ENCODE measurements around the gene TRAPPC13.
"Not testable (repeated sequence)": the region's sequence is repeated elsewhere in the genome, so short reads cannot be mapped to it uniquely, and the experiment has no call there.

TRAPPC13 gene, protein sequence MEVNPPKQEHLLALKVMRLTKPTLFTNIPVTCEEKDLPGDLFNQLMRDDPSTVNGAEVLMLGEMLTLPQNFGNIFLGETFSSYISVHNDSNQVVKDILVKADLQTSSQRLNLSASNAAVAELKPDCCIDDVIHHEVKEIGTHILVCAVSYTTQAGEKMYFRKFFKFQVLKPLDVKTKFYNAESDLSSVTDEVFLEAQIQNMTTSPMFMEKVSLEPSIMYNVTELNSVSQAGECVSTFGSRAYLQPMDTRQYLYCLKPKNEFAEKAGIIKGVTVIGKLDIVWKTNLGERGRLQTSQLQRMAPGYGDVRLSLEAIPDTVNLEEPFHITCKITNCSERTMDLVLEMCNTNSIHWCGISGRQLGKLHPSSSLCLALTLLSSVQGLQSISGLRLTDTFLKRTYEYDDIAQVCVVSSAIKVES

GRCh38 chr5:65624571-65625555 is at the start of gene TRAPPC13, which contains the start of gene SHLD3:
Gene TRAPPC13 (plus strand): TSS chr5:65625027. CDS start chr5:65625061, 34 bp downstream.
Gene SHLD3 (plus strand): TSS chr5:65625027. CDS start chr5:65629588, 4,561 bp downstream.
- peak; percentile 87 to 91 for DNase-seq

- no peak for DNase-seq
Observed at GRCh38 chr5:65577141-65577540, 47.7 kb upstream of the TRAPPC13 start.

- DNase-seq: no peak
Observed at GRCh38 chr5:65588694-65589093, 36.1 kb upstream of the TRAPPC13 start.

DNA sequence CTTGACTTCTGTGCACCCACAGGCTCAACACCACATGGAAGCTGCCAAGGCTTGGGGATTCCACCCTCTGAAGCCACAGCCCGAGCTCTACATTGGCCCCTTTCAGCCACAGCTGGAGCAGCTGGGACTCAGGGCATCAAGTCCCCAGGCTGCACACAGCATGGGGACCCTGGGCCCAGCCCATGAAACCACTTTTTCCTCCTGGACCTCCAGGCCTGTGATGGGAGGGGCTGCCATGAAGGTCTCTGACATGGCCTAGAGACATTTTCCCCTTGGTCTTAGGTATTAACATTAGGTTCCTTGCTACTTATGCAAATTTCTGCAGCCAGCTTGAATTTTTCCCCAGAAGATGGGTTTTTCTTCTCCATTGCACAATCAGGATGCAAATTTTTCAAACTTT is 23.1 kb upstream of the TRAPPC13 start:
- not testable (repeated sequence) for DNase-seq

DNA sequence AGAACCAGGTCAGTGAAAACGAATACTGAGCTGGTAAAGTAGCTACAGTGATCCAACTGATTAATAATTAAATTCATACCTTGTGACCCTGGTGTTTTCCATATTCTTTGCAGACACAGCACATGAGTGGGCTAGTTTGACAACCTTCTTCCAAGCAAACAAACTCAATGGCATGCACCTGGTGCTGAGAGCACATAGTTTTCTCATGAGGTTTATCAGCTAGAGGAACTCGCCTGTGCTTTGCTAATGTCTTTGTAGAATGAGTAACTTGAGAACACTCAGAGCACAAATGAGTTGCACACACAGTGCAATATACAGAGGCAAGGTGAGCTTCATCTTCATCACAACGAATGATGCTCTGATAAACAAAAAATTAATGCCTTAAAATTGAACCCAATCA is 13.3 kb upstream of the TRAPPC13 start:
- DNase-seq: no peak

GRCh38 chr5:65612298-65612907 is 12.4 kb upstream of the TRAPPC13 start:
- no peak for DNase-seq

GRCh38 chr5:65620021-65620420 is 4.8 kb upstream of the TRAPPC13 start:
- DNase-seq: no peak

DNA sequence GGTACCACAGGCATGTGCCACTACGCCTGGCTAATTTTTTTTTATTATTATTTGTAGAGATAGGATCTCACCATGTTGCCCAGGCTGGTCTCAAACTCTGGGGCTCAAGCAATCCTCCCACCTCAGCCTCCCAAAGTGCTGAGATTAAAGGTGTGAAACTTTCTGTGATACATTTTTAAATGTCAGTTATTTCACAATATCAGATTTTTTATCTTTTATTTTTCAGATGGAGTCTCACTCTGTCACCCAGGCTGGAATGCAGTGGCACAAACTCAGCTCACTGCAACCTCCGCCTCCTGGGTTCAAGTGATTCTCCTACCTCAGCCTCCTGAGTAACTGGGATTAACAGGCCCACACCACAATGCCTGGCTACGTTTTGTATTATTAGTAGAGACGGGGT is 2.9 kb upstream of the TRAPPC13 start:
- not testable (repeated sequence) for DNase-seq

- no peak for DNase-seq
Observed at GRCh38 chr5:65623482-65623881, 1.3 kb upstream of the TRAPPC13 start.

DNA sequence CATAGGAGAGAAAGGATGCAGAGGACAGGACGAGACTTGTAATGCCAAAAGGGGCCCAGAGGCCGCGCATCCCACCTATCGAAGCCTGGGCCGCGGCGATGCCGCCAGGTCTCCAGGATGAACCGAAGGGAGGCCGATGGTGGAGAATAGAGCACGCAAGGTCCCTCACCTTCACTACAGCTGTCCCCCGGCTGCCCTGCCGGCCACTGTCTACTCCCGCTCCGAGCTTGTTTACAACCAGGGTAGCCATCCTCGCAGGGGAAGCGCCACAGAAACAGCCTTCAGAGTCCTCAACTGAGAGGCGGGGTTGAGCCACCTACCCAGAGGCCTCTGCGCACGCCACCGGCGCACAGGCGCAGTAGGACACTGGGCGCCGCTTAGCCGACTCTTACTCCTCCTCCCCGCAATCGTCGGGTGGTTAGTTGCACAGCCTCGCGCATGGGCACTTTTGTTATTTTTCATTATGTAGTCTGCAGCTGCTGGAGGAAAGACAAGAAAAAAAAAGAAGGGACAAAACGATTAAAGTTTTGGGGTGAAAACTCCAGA is 729 bp upstream of the TRAPPC13 start, which contains the start of gene TRIM23:
TRIM23 (minus strand) TSS at position 309 of the 546 bp plus-strand sequence; CDS start at position 250, 59 bp downstream.
- peak; percentile 92 to 93 for DNase-seq

GRCh38 chr5:65625743-65626142 is 916 bp downstream of the TRAPPC13 start:
- no peak for DNase-seq

- no peak for DNase-seq
Observed at GRCh38 chr5:65630981-65631380, 6.2 kb downstream of the TRAPPC13 start.

- DNase-seq: no peak
Observed at GRCh38 chr5:65640240-65640639, 15.4 kb downstream of the TRAPPC13 start.

- no peak for DNase-seq
Observed at GRCh38 chr5:65646938-65647337, 22.1 kb downstream of the TRAPPC13 start.

DNA sequence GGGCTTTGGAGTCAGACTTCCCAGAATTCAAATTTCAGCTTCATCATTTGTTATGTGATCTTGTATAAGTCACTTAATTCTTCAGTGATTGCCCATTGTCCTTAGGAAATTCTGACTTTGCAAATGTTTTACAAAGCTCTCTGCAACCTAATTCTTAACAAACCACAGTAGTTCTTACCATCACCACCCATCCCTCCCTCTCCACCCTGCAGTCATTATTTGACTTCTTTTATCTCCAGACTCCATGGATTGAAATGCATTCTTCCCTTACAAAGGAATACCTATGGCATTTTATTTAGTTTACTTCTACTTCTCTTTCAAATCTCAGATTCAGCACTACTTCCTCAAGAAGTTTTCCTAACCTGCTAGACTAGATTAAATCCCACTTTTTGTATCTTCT is 23.1 kb downstream of the TRAPPC13 start:
- DNase-seq: no peak

DNA sequence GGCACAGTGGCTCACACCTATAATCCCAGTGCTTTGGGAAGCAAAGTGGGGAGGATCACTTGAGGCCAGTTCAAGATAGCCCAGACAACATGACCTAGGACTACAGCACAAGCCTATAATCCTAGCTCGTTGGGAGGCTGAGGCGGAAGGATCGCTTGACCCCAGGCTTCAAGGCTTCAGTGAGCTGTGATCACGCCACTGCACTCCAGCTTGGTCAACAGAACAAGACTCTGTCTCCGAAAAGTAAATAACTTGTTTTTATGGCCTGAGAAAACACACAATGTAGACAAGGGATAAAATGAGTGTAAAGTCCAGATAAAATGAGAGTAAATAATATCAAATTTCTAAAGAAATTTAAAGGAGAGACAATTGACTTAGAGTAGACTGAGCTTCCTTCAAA is 26.3 kb downstream of the TRAPPC13 start:
- no peak for DNase-seq

- DNase-seq: no peak
Observed at GRCh38 chr5:65654713-65655112, 29.9 kb downstream of the TRAPPC13 start.

DNA sequence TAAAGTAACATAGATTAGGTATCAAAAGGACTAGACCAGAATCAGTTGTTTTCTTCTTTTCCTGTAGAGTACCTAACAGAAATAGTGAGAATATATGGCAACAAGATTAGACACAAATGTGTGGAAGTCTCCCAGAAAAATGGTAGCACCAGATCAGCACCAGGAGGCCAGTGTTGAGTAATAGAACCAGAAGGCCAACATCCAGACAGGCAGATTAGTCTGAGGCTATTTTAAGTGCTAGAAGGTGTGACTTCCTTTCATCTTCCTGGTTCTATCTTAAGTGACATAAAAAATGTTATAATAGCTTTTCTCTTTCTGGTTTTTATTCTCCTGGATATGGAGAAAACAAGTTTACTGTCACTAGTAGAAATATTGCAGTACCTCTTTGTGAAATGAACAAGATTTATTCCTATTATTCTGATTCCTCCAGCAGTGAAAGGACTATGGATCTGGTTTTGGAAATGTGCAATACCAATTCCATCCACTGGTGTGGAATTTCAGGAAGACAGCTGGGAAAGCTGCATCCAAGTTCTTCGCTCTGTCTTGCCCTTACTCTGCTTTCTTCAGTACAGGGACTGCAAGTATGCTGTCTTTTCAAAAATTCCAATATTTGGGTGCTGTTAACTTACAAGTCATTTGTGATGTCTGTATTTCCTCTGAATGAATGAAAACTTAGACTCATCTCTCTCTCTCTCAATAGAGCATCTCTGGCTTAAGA is 39.1 kb downstream of the TRAPPC13 start:
- no peak for DNase-seq

GRCh38 chr5:65668696-65669095 is 43.9 kb downstream of the TRAPPC13 start:
- DNase-seq: no peak

DNA sequence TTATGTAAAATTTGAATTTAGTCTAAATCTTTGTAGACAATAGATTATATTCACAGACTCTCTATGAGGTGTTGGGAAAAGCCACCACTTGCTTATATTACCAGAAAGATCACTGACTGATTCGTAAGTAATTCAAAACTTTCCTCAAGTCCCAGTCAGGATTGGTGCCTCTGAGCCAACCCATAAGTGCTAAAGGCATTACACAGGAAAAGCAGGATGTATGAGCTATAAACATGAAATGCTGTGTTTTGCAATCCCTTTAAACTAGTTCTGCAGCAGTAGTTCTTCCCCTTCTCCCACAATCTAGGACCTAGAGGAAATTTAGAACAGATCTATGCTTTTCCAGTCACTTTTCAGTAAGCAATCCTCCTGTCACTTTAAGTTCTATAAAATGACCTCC is 48.0 kb downstream of the TRAPPC13 start:
- DNase-seq: no peak

GRCh38 chr5:65674749-65675148 is 49.9 kb downstream of the TRAPPC13 start:
- no peak for DNase-seq

DNA sequence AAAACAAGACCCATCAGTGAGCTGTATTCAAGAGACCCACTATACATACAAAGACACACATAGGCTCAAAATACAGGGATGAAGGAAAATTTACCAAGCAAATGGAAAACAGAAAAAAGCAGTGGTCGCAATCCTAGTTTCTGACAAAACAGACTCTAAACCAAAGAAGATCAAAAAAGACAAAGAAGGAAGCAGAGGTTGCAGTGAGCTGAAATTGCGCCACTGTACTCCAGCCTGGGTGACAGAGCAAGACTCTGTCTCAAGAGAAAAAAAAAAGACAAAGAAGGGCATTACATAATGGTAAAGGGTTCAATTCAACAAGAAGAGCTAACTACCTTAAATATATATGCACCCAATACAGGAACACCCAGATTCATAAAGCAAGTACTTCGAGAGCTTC is 51.2 kb downstream of the TRAPPC13 start:
- DNase-seq: peak in 1 of 2 donors; percentile 2
